SH-SY5Y (cell line): ENCODE results near the gene HKDC1.

ENCODE experiments used
- GATA2 ChIP-seq: IDR thresholded peaks from 2 replicates; pipeline ENCODE4 v1.6.1; 2011; ENCODE audit warnings: mild to moderate bottlenecking, low read depth, low read length
- GATA3 ChIP-seq: IDR thresholded peaks from 2 replicates; pipeline ENCODE4 v1.6.1; 2011; ENCODE audit warnings: low read depth, mild to moderate bottlenecking, low read length, moderate library complexity

- TF ChIP-seq GATA2 (no peak), GATA3 (no peak)
Measured at GRCh38 chr10:69279110-69279509, 59.0 kb downstream of the HKDC1 start.
